ENCODE data around the gene OR7D4.
"Not testable (repeated sequence)": the region's sequence is repeated elsewhere in the genome, so short reads cannot be mapped to it uniquely, and the experiment has no call there.

Gene OR7D4

DNA sequence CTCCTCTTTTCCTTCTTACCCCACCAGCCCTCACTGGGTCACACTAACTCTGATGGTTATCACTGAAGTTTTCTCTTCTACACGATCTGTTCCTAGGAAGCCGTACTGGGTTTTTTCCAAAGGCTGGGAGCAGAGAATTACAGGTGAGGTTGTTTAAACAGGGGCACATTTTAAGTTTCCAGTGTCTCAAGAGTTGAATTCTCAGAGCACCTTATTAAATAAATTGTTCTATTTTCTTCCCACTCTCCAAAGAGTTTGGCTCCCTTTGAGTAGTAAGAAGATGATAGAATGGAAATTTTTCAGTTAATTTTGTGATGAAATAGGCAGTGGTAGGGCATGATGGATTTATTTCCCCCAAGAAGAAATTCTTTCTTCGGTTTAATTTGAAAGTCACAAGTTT is at the start of gene OR7D4:
Gene OR7D4, minus strand, starts transcription at position 101 of the 400 bp plus-strand sequence. CDS start 4,752 bp downstream, outside the sequence.
- no peak for DNase-seq (ENCODE audit: low read depth)
- H3K4me3 ChIP-seq (ENCODE audit: low read depth, low read length): no peak within 1 kb of the TSS
- TF ChIP-seq, protein P1, sequence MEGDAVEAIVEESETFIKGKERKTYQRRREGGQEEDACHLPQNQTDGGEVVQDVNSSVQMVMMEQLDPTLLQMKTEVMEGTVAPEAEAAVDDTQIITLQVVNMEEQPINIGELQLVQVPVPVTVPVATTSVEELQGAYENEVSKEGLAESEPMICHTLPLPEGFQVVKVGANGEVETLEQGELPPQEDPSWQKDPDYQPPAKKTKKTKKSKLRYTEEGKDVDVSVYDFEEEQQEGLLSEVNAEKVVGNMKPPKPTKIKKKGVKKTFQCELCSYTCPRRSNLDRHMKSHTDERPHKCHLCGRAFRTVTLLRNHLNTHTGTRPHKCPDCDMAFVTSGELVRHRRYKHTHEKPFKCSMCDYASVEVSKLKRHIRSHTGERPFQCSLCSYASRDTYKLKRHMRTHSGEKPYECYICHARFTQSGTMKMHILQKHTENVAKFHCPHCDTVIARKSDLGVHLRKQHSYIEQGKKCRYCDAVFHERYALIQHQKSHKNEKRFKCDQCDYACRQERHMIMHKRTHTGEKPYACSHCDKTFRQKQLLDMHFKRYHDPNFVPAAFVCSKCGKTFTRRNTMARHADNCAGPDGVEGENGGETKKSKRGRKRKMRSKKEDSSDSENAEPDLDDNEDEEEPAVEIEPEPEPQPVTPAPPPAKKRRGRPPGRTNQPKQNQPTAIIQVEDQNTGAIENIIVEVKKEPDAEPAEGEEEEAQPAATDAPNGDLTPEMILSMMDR (IDR thresholded peaks at IDR 0.05; ENCODE audit: low read depth, low read length, missing control alignments): no peak
- in situ Hi-C loops (cut with HindIII; ENCODE audit: low sequenced_read_pairs): no loop called here

DNA sequence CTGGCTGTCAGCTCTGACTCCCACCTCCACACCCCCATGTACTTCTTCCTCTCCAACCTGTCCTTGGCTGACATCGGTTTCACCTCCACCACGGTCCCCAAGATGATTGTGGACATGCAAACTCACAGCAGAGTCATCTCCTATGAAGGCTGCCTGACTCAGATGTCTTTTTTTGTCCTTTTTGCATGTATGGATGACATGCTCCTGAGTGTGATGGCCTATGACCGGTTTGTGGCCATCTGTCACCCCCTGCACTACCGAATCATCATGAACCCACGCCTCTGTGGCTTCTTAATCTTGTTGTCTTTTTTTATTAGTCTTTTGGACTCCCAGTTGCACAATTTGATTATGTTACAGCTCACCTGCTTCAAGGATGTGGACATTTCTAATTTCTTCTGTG is 31.8 kb upstream of the OR7D4 start:
- no peak overlapping the region for H3K4me3 ChIP-seq (ENCODE audit: low read depth, low read length)
- DNase-seq (ENCODE audit: low read depth): no peak
- TF ChIP-seq, protein P1 (IDR thresholded peaks at IDR 0.05; ENCODE audit: low read depth, low read length, missing control alignments): no peak
- in situ Hi-C loops (cut with HindIII; ENCODE audit: low sequenced_read_pairs): no loop called here

DNA sequence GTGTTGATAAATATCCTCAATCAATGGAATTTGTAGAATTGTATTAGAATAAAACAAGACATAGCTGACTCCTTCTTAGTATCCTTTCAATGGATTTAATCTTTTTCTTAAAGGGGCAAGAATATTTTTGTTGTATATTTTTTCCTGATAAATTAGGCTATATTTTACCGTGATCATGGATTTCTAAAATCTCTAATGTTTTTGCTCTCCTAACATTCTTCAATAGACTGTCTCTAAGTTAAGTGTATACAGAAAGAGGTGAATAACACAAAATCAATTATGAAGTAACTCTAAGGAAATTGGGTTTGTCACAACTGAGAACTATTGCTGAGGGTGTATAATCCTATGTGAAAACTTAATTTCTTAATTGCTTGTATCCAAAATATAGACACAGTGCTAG is 31.2 kb upstream of the OR7D4 start, which contains the start of gene OR7E24:
Gene OR7E24, plus strand, starts transcription at position 301 of the 400 bp plus-strand sequence. CDS start 114 bp downstream, outside the sequence.
- no peak for DNase-seq (ENCODE audit: low read depth)
- TF ChIP-seq, protein P1 (IDR thresholded peaks at IDR 0.05; ENCODE audit: low read depth, low read length, missing control alignments): no peak
- no peak within 1 kb of the TSS for H3K4me3 ChIP-seq (ENCODE audit: low read depth, low read length)
- in situ Hi-C loops (cut with HindIII; ENCODE audit: low sequenced_read_pairs): no loop called here

DNA sequence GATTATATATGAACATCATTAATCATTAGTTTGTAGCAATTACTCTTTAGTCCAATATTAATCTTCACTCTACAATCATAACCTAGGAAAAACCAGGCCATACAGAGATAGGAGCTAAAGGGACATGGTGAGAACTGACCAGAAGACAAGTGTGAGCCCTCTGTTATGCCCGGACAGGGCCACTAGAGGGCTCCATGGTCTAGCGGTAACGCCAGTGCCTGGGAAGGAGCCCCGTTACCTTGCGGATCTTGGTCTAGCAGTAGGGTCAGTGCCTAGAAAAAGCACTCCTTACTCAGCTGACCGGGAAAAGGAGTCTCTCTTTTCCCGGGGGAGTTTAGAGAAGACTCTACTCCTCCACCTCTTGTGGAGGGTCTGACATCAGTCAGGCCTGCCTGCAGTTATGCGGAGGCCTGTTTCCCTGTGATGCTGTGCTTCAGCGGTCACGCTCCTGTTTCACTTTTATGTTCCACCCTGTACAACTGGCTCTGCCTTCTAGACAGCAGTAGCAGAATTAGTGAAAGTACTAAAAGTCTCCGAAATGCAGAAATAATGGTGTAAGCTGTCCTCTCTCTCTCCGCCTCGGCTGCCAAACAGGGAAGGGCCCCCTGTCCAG is 13.8 kb downstream of the OR7D4 start:
- TF ChIP-seq, protein P1 (IDR thresholded peaks at IDR 0.05; ENCODE audit: low read depth, low read length, missing control alignments): peak; percentile 78
- H3K4me3 ChIP-seq (ENCODE audit: low read depth, low read length): peak overlapping the region; percentile 19
- in situ Hi-C loops (cut with HindIII; ENCODE audit: low sequenced_read_pairs): no loop called here
- DNase-seq (ENCODE audit: low read depth): peak; percentile 11

DNA sequence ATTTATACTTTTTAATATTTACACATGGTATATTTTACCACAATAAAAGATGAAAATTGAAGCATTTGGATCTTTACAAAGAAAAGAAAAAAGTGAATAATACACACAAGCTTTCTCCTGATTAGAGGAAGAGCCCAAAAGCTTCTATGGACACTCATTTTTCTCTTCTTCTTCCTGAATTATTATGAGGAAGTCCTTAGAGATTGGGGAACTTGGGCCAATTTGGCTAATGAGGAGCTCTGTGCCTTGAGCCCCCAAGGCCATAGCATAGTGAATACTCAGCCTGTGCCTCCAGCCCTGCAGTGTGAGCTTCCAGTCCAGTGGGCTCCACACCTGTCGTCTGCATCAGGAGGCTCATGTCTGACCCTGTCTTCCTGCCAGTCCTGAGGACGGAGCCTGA is 21.3 kb downstream of the OR7D4 start:
- in situ Hi-C loops (cut with HindIII; ENCODE audit: low sequenced_read_pairs); DNase-seq (ENCODE audit: low read depth); H3K4me3 ChIP-seq (ENCODE audit: low read depth, low read length): not testable (repeated sequence)

DNA sequence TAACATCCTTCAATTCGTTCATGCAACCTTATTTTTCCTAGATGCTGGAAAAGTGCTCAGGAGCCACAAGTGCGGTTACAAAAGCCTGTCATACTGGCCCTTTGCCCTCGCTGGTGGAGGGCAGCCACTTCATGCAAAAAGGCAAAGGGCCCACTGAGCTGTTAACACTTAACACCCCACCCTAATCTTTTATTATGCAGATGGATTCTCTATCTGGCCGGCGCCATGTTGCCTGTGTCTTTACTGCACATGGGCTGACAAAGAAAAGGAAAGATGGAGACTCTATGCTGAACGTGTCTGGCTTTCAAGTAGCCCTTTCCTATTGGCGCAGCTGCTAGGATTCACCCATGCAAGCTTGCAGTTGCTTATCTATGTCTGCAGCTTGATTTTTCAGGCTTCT is 29.9 kb downstream of the OR7D4 start:
- TF ChIP-seq, protein P1 (IDR thresholded peaks at IDR 0.05; ENCODE audit: low read depth, low read length, missing control alignments): no peak
- H3K4me3 ChIP-seq (ENCODE audit: low read depth, low read length): no peak overlapping the region
- DNase-seq (ENCODE audit: low read depth): no peak
- in situ Hi-C loops (cut with HindIII; ENCODE audit: low sequenced_read_pairs): no loop called here

DNA sequence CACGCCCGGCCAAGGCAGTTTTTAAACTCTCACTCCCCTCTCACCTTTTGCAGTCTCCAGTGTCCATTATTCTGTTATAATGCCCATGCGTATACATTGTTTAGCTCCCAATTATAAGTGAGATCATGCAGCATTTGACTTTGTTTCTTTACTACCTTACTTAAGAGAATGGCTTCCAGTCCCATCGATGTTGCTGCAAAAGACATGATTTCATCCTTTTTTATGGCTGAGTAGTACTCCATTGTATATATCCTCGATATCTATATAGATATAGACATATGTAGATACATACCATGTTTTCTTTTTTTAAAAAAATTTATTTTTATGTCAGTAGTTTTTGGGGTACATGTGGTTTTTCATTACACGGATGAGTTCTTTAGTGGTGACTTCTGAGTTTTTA is 32.2 kb downstream of the OR7D4 start:
- no peak for DNase-seq (ENCODE audit: low read depth)
- no peak overlapping the region for H3K4me3 ChIP-seq (ENCODE audit: low read depth, low read length)
- in situ Hi-C loops (cut with HindIII; ENCODE audit: low sequenced_read_pairs): no loop called here
- TF ChIP-seq, protein P1 (IDR thresholded peaks at IDR 0.05; ENCODE audit: low read depth, low read length, missing control alignments): no peak

Data from astrocyte of the cerebellum (primary cell).